NCI-H146 (cell line): ENCODE data around the gene SEMA5A.

Experiments
- DNase-seq: peaks from one replicate; lab custom pipeline; 2025; lab: John Stamatoyannopoulos, UW

Gene SEMA5A

GRCh38 chr5:9331372-9331771 lies 214.5 kb downstream of the SEMA5A start:
- DNase-seq = no peak

GRCh38 chr5:9329125-9329524 lies 216.8 kb downstream of the SEMA5A start:
- no peak for DNase-seq

GRCh38 chr5:9325549-9325948 lies 220.3 kb downstream of the SEMA5A start:
- no peak for DNase-seq

- no peak for DNase-seq
Measured at GRCh38 chr5:9324348-9325077, 221.4 kb downstream of the SEMA5A start.

GRCh38 chr5:9320652-9321051 lies 225.2 kb downstream of the SEMA5A start:
- DNase-seq = no peak

GRCh38 chr5:9318031-9318430 lies 227.8 kb downstream of the SEMA5A start:
- DNase-seq = no peak

- DNase-seq = no peak
Measured at GRCh38 chr5:9316733-9317132, 229.1 kb downstream of the SEMA5A start.

- DNase-seq = no peak
Measured at GRCh38 chr5:9316041-9316440, 229.8 kb downstream of the SEMA5A start.

GRCh38 chr5:9314558-9314957 lies 231.3 kb downstream of the SEMA5A start:
- DNase-seq = no peak

GRCh38 chr5:9313751-9314150 lies 232.1 kb downstream of the SEMA5A start:
- DNase-seq = no peak

- no peak for DNase-seq
Measured at GRCh38 chr5:9307150-9307549, 238.7 kb downstream of the SEMA5A start.

GRCh38 chr5:9302218-9302617 lies 243.7 kb downstream of the SEMA5A start:
- DNase-seq = no peak

- DNase-seq = no peak
Measured at GRCh38 chr5:9301200-9301599, 244.7 kb downstream of the SEMA5A start.

- DNase-seq = no peak
Measured at GRCh38 chr5:9297134-9297533, 248.7 kb downstream of the SEMA5A start.

- DNase-seq = no peak
Measured at GRCh38 chr5:9295466-9295801, 250.4 kb downstream of the SEMA5A start.

- DNase-seq = no peak
Measured at GRCh38 chr5:9294793-9295465, 250.9 kb downstream of the SEMA5A start.

- no peak for DNase-seq
Measured at GRCh38 chr5:9288234-9288633, 257.6 kb downstream of the SEMA5A start.

GRCh38 chr5:9284781-9285307 lies 261.0 kb downstream of the SEMA5A start:
- no peak for DNase-seq

- DNase-seq = no peak
Measured at GRCh38 chr5:9284272-9284671, 261.6 kb downstream of the SEMA5A start.

- DNase-seq = no peak
Measured at GRCh38 chr5:9283473-9283872, 262.4 kb downstream of the SEMA5A start.

GRCh38 chr5:9283021-9283420 lies 262.9 kb downstream of the SEMA5A start:
- no peak for DNase-seq

- no peak for DNase-seq
Measured at GRCh38 chr5:9282211-9282610, 263.7 kb downstream of the SEMA5A start.

GRCh38 chr5:9279774-9280173 lies 266.1 kb downstream of the SEMA5A start:
- no peak for DNase-seq
